B cell (primary cell): ENCODE measurements around the gene NATD1. TPM values are rescaled to one million over a fixed set of nuclear protein-coding genes. Genes with fewer than 3 reads are reported as not detected.
A peak's percentile ranks its signal among the peaks of the same experiment; 100 is the strongest.

Experiments used
- ATAC-seq: fragments of 200-7000 bp; cut with Tn5 transposase; one replicate; pipeline ENCODE4 v1.10.0; 2021; ENCODE audit warnings: low read depth, mild to moderate bottlenecking, moderate number of reproducible peaks, moderate library complexity
- CTCF ChIA-PET: fragments of 350-600 bp; sonication (Branson Sonifier 250); formaldehyde crosslinking; loops from one replicate; lab custom pipeline; 2021; ENCODE audit warnings: antibody characterized with exemption, inconsistent platforms; lab: Charles Lee
- POLR2A ChIA-PET: fragments of 350-600 bp; sonication (Branson Sonifier 250); formaldehyde crosslinking; loops from one replicate; lab custom pipeline; 2021; ENCODE audit warnings: antibody characterized with exemption; lab: Charles Lee
- DNase-seq: peaks from one replicate; pipeline ENCODE4 v3.0.0; 2013
- H2AFZ ChIP-seq: 2 replicates; pipeline ENCODE4 v1.6.1; 2012; ENCODE audit warnings: mild to moderate bottlenecking, low read depth, low read length; ENCODE audit not compliant: insufficient read depth, poor library complexity, severe bottlenecking
- H3K27ac ChIP-seq, 2 donors: 1 replicate in 1 of 2; 2 replicates in 1 of 2; pipeline ENCODE4 v1.5.1; 2012 to 2013; ENCODE audit warnings: low read length in 2 of 2, mild to moderate bottlenecking in 2 of 2, moderate library complexity in 1 of 2
- H3K27me3 ChIP-seq, 4 experiments: fragments of 200-600 bp in 1 of 4; sonication (generic) in 1 of 4; replicated peaks in 1 of 4; 1 replicate in 2 of 4; 2 replicates in 2 of 4; pipeline versions ENCODE4 v1.6.1 to v1.7.0; 2013 to 2016; ENCODE audit warnings: low read length in 3 of 4, mild to moderate bottlenecking in 2 of 4, mixed read lengths in 1 of 4, moderate library complexity in 1 of 4; ENCODE audit not compliant: insufficient read depth in 4 of 4, control insufficient read depth in 3 of 4; ENCODE audit errors: control extremely low read depth in 1 of 4
- H3K36me3 ChIP-seq, 2 experiments: replicated peaks in 1 of 2; 1 replicate in 1 of 2; 2 replicates in 1 of 2; pipeline versions ENCODE4 v1.6.1 to v1.7.1; 2013; ENCODE audit warnings: low read length in 1 of 2; ENCODE audit not compliant: insufficient read depth in 2 of 2, control insufficient read depth in 1 of 2; ENCODE audit errors: control extremely low read depth in 1 of 2, extremely low read depth in 1 of 2
- H3K4me1 ChIP-seq, 2 donors: fragments of 200-600 bp in 1 of 2; sonication (generic) in 1 of 2; 1 replicate in 1 of 2; 2 replicates in 1 of 2; pipeline versions ENCODE4 v1.5.1 to v1.6.1; 2013 to 2017; ENCODE audit warnings: low read length in 2 of 2; ENCODE audit not compliant: control insufficient read depth in 2 of 2, insufficient read depth in 2 of 2
- H3K4me2 ChIP-seq: replicated peaks from 2 replicates; pipeline ENCODE3; 2012; ENCODE audit warnings: mild to moderate bottlenecking, low read depth, low read length; ENCODE audit not compliant: poor library complexity, severe bottlenecking
- H3K4me3 ChIP-seq, 5 experiments: fragments of 200-600 bp in 1 of 5; sonication (generic) in 1 of 5; 1 replicate in 3 of 5; 2 replicates in 2 of 5; pipeline versions ENCODE4 v1.5.1 to v1.7.0; 2011 to 2016; ENCODE audit warnings: low read length in 4 of 5, mild to moderate bottlenecking in 4 of 5, low read depth in 2 of 5, control low read depth in 1 of 5, moderate library complexity in 1 of 5; ENCODE audit not compliant: insufficient read depth in 1 of 5; ENCODE audit errors: control extremely low read depth in 1 of 5, extremely low read depth in 1 of 5
- H3K79me2 ChIP-seq: fragments of 200-600 bp; sonication (generic); one replicate; pipeline ENCODE4 v1.6.0; 2016; ENCODE audit warnings: low read length; ENCODE audit not compliant: control insufficient read depth, insufficient read depth
- H3K9ac ChIP-seq: fragments of 200-600 bp; sonication (generic); 2 replicates; pipeline ENCODE4 v1.6.1; 2017; ENCODE audit warnings: mild to moderate bottlenecking, low read length, moderate library complexity
- H3K9me3 ChIP-seq, 3 donors: one replicate each; pipeline versions ENCODE4 v1.6.1 to v1.7.1; 2013; ENCODE audit warnings: low read length in 2 of 3; ENCODE audit not compliant: control insufficient read depth in 2 of 3, insufficient read depth in 1 of 3; ENCODE audit errors: control extremely low read depth in 1 of 3
- H4K20me1 ChIP-seq: 2 replicates; pipeline ENCODE4 v1.6.0; 2012; ENCODE audit warnings: mild to moderate bottlenecking, low read length; ENCODE audit not compliant: insufficient read depth, control insufficient read depth, poor library complexity, severe bottlenecking
- H3K27ac Mint-ChIP-seq: one replicate; pipeline ENCODE4 v1.8.0; 2021; ENCODE audit warnings: mixed read lengths
- H3K27me3 Mint-ChIP-seq: one replicate; pipeline ENCODE4 v1.8.0; 2021; ENCODE audit warnings: mixed read lengths
- H3K4me1 Mint-ChIP-seq: one replicate; pipeline ENCODE4 v1.8.0; 2021; ENCODE audit warnings: mixed read lengths
- H3K4me3 Mint-ChIP-seq: one replicate; pipeline ENCODE4 v1.8.0; 2021; ENCODE audit warnings: mixed read lengths
- H3K9me3 Mint-ChIP-seq: one replicate; pipeline ENCODE4 v1.8.0; 2022; ENCODE audit warnings: mixed read lengths; ENCODE audit not compliant: insufficient read depth
- CTCF ChIP-seq: fragments of 200-600 bp; IDR thresholded peaks from one replicate; pipeline ENCODE4 v1.8.0; 2022; ENCODE audit warnings: antibody characterized with exemption, mild to moderate bottlenecking
- EZH2 ChIP-seq: IDR thresholded peaks from 2 replicates; pipeline ENCODE4 v1.6.1; 2012; ENCODE audit warnings: borderline replicate concordance, low read depth, mild to moderate bottlenecking, moderate library complexity, low read length; ENCODE audit not compliant: insufficient read depth, poor library complexity, severe bottlenecking
- WGBS: methylation state at CpG from one replicate; pipeline ENCODE4 v1.1.5; 2013; ENCODE audit warnings: missing lambda C conversion rate; ENCODE audit not compliant: insufficient coverage; 5-methylcytosine and 5-hydroxymethylcytosine counted together
- intact Hi-C: fragments of 100-400 bp; cut with micrococcal nuclease; formaldehyde crosslinking; loops from one replicate; pipeline ENCODE4 v1.10.0; 2022
- polyA plus RNA-seq: library from polyadenylated mRNA; depleted of rRNA; stranded (reverse); fragments of >200 nt; gene quantifications from 2 replicates; pipeline ENCODE4 v1.2.3, GENCODE V29; 2012
- total RNA-seq, 2 donors: library from RNA; stranded (reverse); fragments of 120-200 nt in 1 of 2; gene quantifications; 1 replicate in 1 of 2; 2 replicates in 1 of 2; pipeline versions ENCODE4 v1.2.3 to v1.2.4, GENCODE V29; 2013 to 2022

NATD1 gene
- total and polyA plus RNA-seq, 2 donors (not counting 1 experiment from before 2014, with no cell fraction given) = 2.0 to 6.7 TPM

DNA sequence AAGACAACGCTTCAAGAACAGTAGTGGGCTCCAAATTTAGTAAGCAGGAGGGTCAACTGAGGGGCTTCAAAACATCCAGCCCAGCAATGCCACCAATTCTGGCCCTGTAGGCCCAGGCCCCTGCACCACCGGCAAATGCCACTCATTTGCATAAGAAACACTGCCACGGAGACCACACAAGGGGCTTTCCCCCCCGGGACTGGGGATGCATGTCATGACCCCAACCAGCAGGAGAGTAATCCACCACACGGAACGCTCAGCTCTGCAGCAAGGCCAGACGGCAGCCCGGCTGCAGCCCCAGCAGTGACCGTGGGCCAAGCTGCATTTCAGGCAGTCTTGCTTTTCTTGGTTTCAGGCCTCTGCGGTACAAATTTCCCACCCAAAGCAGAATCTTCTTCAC lies 53.4 kb downstream of the NATD1 start:
- peaks cover 34% of the 10 kb centered on the region for H3K4me1 Mint-ChIP-seq
- Histone ChIP-seq H3K9ac (no peak overlapping the region), H3K9me3 (no peaks in the 10 kb centered on the region), H3K4me1 (peaks cover 6 to 15% of the 10 kb centered on the region in 2 donors), H4K20me1 (peaks cover 71% of the 10 kb centered on the region), H3K27me3 (no peaks in the 10 kb centered on the region), H3K79me2 (peaks cover 57% of the 10 kb centered on the region), H3K4me3 (no peak overlapping the region), H3K4me2 (peak overlapping the region; percentile 24), H2AFZ (no peak overlapping the region), H3K27ac (no peak overlapping the region), H3K36me3 (peaks cover 0 to 16% of the 10 kb centered on the region in 2 experiments)
- CTCF ChIA-PET = no interaction called here
- intact Hi-C loops = no loop called here
- TF ChIP-seq CTCF = no peak
- TF ChIP-seq EZH2 = no peak
- no peaks in the 10 kb centered on the region for H3K27me3 Mint-ChIP-seq
- H3K4me3 Mint-ChIP-seq = no peak overlapping the region
- ATAC-seq (peak; percentile 17), DNase-seq (peak; percentile 28)
- no peaks in the 10 kb centered on the region for H3K9me3 Mint-ChIP-seq
- POLR2A ChIA-PET = no interaction called here
- H3K27ac Mint-ChIP-seq = no peak overlapping the region
- WGBS = 63% methylated on average over 10 of the region's 10 CpGs

GRCh38 chr17:21199311-21199710 lies 53.9 kb downstream of the NATD1 start:
- TF ChIP-seq EZH2 (no peak), CTCF (no peak)
- peaks cover 6 to 15% of the 10 kb centered on the region in 2 donors for H3K4me1 ChIP-seq
- H3K27me3 ChIP-seq = no peaks in the 10 kb centered on the region
- H3K4me3 Mint-ChIP-seq = no peak overlapping the region
- POLR2A ChIA-PET = no interaction called here
- H3K36me3 ChIP-seq = peaks cover 1 to 16% of the 10 kb centered on the region in 2 experiments
- peaks cover 29% of the 10 kb centered on the region for H3K4me1 Mint-ChIP-seq
- intact Hi-C loops = no loop called here
- DNase-seq (no peak), ATAC-seq (no peak)
- H3K4me2 ChIP-seq = peak overlapping the region; percentile 24
- 83% methylated on average over 8 of the region's 9 CpGs for WGBS
- no peaks in the 10 kb centered on the region for H3K27me3 Mint-ChIP-seq
- peaks cover 51% of the 10 kb centered on the region for H3K79me2 ChIP-seq
- no peaks in the 10 kb centered on the region for H3K9me3 Mint-ChIP-seq
- no peak overlapping the region for H3K4me3 ChIP-seq
- H3K27ac Mint-ChIP-seq = peak overlapping the region; percentile 21
- no peak overlapping the region for H2AFZ ChIP-seq
- H4K20me1 ChIP-seq = peaks cover 66% of the 10 kb centered on the region
- no peak overlapping the region for H3K27ac ChIP-seq
- no peaks in the 10 kb centered on the region for H3K9me3 ChIP-seq
- CTCF ChIA-PET = no interaction called here
- H3K9ac ChIP-seq = no peak overlapping the region
